PFSK-1 (cell line): Measurements from ENCODE around the gene RD3L.

Experiments
- POLR2AphosphoS5 ChIP-seq: IDR thresholded peaks from 2 replicates; pipeline ENCODE4 v1.6.1; 2012; ENCODE audit warnings: low read depth, mild to moderate bottlenecking, control low read depth, low read length, moderate library complexity
- REST ChIP-seq, 2 experiments: IDR thresholded peaks; 2 replicates each; pipeline versions ENCODE4 v1.6.1 to v1.8.0; 2011 to 2012; ENCODE audit warnings: low read depth in 2 of 2, low read length in 2 of 2, control low read depth in 1 of 2, inconsistent platforms in 1 of 2, mild to moderate bottlenecking in 1 of 2, moderate library complexity in 1 of 2; ENCODE audit not compliant: insufficient read depth in 1 of 2
- SIN3A ChIP-seq: IDR thresholded peaks from 2 replicates; pipeline ENCODE4 v1.6.1; 2012; ENCODE audit warnings: mild to moderate bottlenecking, low read length, moderate library complexity, borderline replicate concordance; ENCODE audit not compliant: insufficient read depth
- TAF1 ChIP-seq: IDR thresholded peaks from 2 replicates; pipeline ENCODE4 v1.6.1; 2012; ENCODE audit warnings: low read length, control low read depth, borderline replicate concordance; ENCODE audit not compliant: insufficient read depth

DNA sequence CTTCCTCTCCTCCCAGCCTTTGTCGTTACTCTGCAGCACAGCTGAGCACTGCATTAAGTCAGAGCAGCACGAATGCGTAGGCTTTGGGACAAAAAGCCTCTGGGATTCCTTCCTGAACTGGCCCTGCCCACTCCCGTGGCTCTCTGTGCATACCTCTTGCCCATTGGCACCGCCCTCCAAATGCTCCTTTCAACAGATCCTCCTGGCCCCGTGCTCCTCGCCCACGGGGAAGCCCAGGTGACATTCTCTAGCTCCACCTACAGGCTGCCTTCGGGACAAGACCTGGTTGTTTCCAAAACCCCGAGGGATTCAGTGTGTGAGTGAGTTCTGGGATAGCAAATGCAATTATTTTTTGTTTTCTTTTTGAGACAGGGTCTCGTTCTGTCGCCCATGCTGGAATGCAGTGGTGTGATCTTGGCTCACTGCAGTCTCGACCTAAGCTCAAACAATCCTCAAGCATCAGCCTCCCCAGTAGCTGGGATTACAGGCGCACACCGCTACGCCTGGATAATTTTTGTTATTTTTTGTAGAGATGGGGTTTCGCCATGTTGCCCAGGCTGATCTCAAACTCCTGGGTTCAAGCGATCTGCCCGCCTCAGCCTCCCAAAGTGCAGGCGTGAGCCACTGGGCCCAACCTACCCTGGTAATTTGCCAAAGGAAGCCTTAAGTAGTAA is 31.9 kb downstream of the RD3L start:
- no peak for TF ChIP-seq REST (IDR thresholded peaks at IDR 0.05; ENCODE audit: insufficient read depth in 1 of 2, low read depth in 2 of 2, low read length in 2 of 2)
- no peak for TF ChIP-seq POLR2AphosphoS5
- no peak for TF ChIP-seq TAF1
- no peak for TF ChIP-seq SIN3A
